Activated CD8-positive, alpha-beta T cell treated with anti-CD3 and anti-CD28 coated beads for 36 hours (primary cell): Measurements from ENCODE around the gene GSK3B. TPM values are rescaled to one million over a fixed set of nuclear protein-coding genes. Genes with fewer than 3 reads are reported as not detected.

ENCODE experiments used
- ATAC-seq: fragments of 200-7000 bp; cut with Tn5 transposase; one replicate; pipeline ENCODE4 v1.10.0; 2021; ENCODE audit warnings: mild to moderate bottlenecking, moderate library complexity
- CTCF ChIA-PET: fragments of 350-600 bp; sonication (Branson Sonifier 250); formaldehyde crosslinking; loops from one replicate; lab custom pipeline; 2021; ENCODE audit warnings: antibody characterized with exemption; lab: Charles Lee
- POLR2A ChIA-PET: fragments of 350-600 bp; sonication (Branson Sonifier 250); formaldehyde crosslinking; loops from one replicate; lab custom pipeline; 2021; ENCODE audit warnings: antibody characterized with exemption; lab: Charles Lee
- DNase-seq: peaks from one replicate; pipeline ENCODE4 v3.0.0-alpha.2; 2020
- H3K27ac Mint-ChIP-seq: one replicate; pipeline ENCODE4 v1.8.0; 2021; ENCODE audit warnings: mild to moderate bottlenecking, mixed read lengths
- H3K27me3 Mint-ChIP-seq: one replicate; pipeline ENCODE4 v1.8.0; 2021; ENCODE audit warnings: mixed read lengths
- H3K36me3 Mint-ChIP-seq: one replicate; pipeline ENCODE4 v1.8.0; 2021; ENCODE audit warnings: low read depth, mixed read lengths
- H3K4me1 Mint-ChIP-seq: one replicate; pipeline ENCODE4 v1.8.0; 2021; ENCODE audit warnings: low read depth, mixed read lengths
- H3K4me3 Mint-ChIP-seq: one replicate; pipeline ENCODE4 v1.8.0; 2021; ENCODE audit warnings: mild to moderate bottlenecking, moderate library complexity, mixed read lengths
- H3K9me3 Mint-ChIP-seq: one replicate; pipeline ENCODE4 v1.8.0; 2021; ENCODE audit warnings: mixed read lengths
- CTCF ChIP-seq: fragments of 200-600 bp; IDR thresholded peaks from one replicate; pipeline ENCODE4 v1.8.0; 2022; ENCODE audit warnings: antibody characterized with exemption, mild to moderate bottlenecking
- intact Hi-C: fragments of 100-400 bp; cut with micrococcal nuclease; formaldehyde crosslinking; loops from one replicate; pipeline ENCODE4 v1.10.0; 2022
- total RNA-seq, 2 experiments: library from RNA; stranded (reverse); gene quantifications; one replicate each; pipeline ENCODE4 v1.2.3, GENCODE V29; 2021

Gene GSK3B
- total RNA-seq, 2 experiments from 2014 or later = 29.0 to 32.1 TPM

DNA sequence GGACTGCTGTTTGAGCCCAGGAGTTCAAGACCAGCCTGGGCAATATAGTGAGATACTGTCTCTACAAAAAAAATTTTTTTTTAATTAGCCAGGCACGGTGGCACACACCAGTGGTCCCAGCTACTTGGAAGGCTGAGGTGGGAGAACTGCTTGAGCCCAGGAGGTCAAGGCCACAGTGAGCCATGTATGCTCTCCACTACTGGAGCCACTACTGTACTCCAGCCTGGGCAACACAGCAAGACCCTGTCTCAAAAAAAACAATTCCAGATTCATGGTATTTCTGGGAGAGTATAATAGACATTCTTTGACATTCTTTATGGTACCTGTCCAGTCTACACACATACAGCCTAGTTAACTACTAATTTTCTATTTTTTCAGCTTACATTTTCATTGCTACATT, 70.1 kb downstream of the GSK3B start:
- Mint-ChIP-seq H3K27ac (no peak overlapping the region), H3K4me1 (peaks cover 67% of the 10 kb centered on the region), H3K27me3 (no peaks in the 10 kb centered on the region), H3K4me3 (no peak overlapping the region), H3K36me3 (peaks cover 7% of the 10 kb centered on the region), H3K9me3 (no peaks in the 10 kb centered on the region)
- TF ChIP-seq CTCF = no peak
- no peak for ATAC-seq
- ChIA-PET CTCF (interaction anchor here (1.4 kb wide), 1 partner anchor 133 kb away, joined by 4 read pairs; no protein-coding TSS in a partner anchor), POLR2A (interaction anchor here (0.6 kb wide), 1 partner anchor 21 kb away, joined by 3 read pairs; no protein-coding TSS in a partner anchor)
- no peak for DNase-seq
- intact Hi-C loops = no loop called here

DNA sequence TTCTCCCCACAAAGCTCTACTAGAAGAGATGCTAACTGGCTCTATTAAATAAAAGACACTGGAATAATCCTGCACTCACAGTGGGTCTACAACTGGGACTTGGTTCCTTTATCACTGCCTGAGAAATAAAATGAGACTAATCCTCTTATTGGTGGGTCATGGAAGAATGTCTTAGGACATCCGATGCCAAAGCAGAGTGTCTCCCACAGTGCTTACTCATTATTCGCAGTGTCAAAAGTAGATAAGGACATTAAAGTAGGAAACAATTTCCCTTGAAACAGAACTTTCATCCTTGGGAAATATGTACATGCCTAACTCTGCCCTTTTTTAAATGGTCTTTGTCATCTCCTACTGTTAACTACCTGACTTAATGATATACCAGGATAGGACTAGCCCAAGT, 71.5 kb downstream of the GSK3B start:
- Mint-ChIP-seq H3K4me3 (no peak overlapping the region), H3K27me3 (no peaks in the 10 kb centered on the region), H3K36me3 (peaks cover 7% of the 10 kb centered on the region), H3K9me3 (no peaks in the 10 kb centered on the region), H3K4me1 (peaks cover 64% of the 10 kb centered on the region), H3K27ac (no peak overlapping the region)
- CTCF ChIA-PET = no interaction called here
- no peak for ATAC-seq
- POLR2A ChIA-PET = no interaction called here
- DNase-seq = no peak
- intact Hi-C loops = no loop called here
- no peak for TF ChIP-seq CTCF

DNA sequence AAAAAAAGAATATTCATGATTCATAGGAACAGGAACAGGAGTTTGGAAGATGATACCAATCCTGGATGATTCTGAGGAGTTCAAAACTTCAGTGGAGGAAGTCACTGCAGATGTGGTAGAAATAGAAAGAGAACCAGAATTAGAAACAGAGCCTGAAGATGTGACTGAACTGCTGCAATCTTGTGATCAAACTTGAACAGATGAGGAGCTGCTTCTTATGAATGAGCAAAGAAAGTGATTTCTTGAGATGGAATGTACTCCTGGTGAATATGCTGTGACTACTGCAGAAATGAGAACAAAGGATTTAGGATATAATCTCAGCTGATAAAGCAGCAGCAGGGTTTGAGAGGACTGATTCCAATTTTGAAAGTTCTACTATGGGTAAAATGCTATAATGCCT, 72.7 kb downstream of the GSK3B start:
- POLR2A ChIA-PET = no interaction called here
- peaks cover 7% of the 10 kb centered on the region for H3K36me3 Mint-ChIP-seq

GRCh38 chr3:120018299-120018698, 75.9 kb downstream of the GSK3B start:
- ATAC-seq (no peak), DNase-seq (no peak)
- Mint-ChIP-seq H3K36me3 (peaks cover 6% of the 10 kb centered on the region), H3K4me3 (no peak overlapping the region), H3K27me3 (no peaks in the 10 kb centered on the region), H3K4me1 (peaks cover 61% of the 10 kb centered on the region), H3K27ac (no peak overlapping the region), H3K9me3 (no peaks in the 10 kb centered on the region)
- POLR2A ChIA-PET = no interaction called here
- CTCF ChIA-PET = no interaction called here
- intact Hi-C loops = no loop called here
- TF ChIP-seq CTCF = no peak

More for the DNA sequence above, 72.7 kb downstream of the GSK3B start:
- no peak overlapping the region for H3K4me3 Mint-ChIP-seq
- intact Hi-C loops = no loop called here
- H3K27ac Mint-ChIP-seq = no peak overlapping the region
- ATAC-seq (no peak), DNase-seq (no peak)
- no peaks in the 10 kb centered on the region for H3K9me3 Mint-ChIP-seq
- TF ChIP-seq CTCF = no peak
- H3K4me1 Mint-ChIP-seq = peaks cover 69% of the 10 kb centered on the region
- CTCF ChIA-PET = no interaction called here
- H3K27me3 Mint-ChIP-seq = no peaks in the 10 kb centered on the region

DNA sequence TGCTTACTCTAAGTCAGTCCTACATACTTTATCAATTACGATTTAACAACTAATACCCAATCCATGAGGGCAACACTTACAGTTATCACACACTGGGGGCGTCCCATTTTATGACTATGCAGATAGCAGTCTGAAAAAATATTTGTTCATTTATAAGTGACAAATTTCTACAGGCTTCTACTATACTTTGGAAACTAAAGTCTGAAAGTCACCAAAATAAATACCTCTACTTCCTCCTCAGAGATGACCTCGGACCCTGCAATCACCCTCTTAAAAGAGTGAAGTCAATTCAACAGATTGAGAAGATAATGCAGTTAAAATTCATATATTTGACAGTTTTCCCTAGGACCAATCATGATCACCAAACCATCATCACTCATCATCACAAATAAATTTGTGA, 76.6 kb downstream of the GSK3B start:
- H3K27me3 Mint-ChIP-seq = no peaks in the 10 kb centered on the region
- no peak overlapping the region for H3K4me3 Mint-ChIP-seq

More for the DNA sequence above, 76.6 kb downstream of the GSK3B start:
- ChIA-PET POLR2A (no interaction called here), CTCF (no interaction called here)
- peaks cover 55% of the 10 kb centered on the region for H3K4me1 Mint-ChIP-seq
- DNase-seq = no peak
- no peak for ATAC-seq
- no peaks in the 10 kb centered on the region for H3K9me3 Mint-ChIP-seq
- H3K36me3 Mint-ChIP-seq = peaks cover 6% of the 10 kb centered on the region
- TF ChIP-seq CTCF = no peak
- intact Hi-C loops = no loop called here
- no peak overlapping the region for H3K27ac Mint-ChIP-seq
